GM21717 (cell line): ENCODE results near the gene PCNX4.

Experiments
- ATAC-seq: cut with Tn5 transposase; IDR thresholded peaks from one replicate; pipeline ENCODE4 v1.9.1; 2021; ENCODE audit warnings: mild to moderate bottlenecking, moderate library complexity; ENCODE audit not compliant: unreplicated experiment

Gene PCNX4

GRCh38 chr14:60171690-60172089 is 80.0 kb downstream of the PCNX4 start:
- ATAC-seq: no peak

DNA sequence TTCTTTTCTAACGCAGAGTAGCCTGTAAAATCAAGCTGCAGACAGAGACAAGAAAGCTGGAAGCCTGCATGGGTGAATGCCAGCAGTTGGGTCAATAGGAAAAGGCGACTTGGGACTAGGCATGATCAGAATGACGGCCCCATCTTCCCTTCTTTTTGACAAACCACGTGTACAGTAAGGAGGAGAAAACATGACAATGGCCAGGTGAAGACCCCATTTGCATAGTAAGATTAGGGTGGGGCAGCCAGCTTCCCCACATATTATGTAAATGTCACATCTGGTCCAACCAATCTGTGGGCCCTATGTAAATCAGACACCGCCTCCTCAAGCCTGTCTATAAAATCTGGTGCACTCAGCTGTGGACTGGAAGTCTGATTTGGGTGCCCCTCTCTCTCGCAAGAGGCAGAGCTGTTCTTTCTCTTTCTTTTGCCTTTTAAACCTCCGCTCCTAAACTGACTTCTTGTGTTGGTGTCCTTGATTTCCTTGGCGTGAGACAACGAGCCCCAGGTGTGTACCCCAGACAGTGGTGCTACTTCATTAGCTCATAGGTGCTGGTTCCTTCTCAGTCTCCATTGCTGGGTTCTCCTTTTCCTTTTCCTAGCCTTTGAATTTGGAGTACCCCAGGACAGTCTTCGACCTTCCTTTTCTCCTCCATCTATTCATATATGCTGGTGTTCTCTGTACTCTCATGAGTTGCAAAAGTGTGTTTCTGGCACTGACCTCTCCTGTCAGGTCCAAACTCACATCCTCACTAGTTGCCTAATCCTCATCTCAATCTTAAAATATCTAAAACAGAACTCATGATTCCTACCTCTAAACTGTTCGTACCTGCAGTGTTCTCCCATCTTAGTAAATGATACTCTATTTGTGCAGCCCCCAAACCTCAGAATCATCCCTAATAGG is 82.9 kb downstream of the PCNX4 start:
- no peak for ATAC-seq

GRCh38 chr14:60175255-60175902 is 83.7 kb downstream of the PCNX4 start:
- ATAC-seq: no peak

DNA sequence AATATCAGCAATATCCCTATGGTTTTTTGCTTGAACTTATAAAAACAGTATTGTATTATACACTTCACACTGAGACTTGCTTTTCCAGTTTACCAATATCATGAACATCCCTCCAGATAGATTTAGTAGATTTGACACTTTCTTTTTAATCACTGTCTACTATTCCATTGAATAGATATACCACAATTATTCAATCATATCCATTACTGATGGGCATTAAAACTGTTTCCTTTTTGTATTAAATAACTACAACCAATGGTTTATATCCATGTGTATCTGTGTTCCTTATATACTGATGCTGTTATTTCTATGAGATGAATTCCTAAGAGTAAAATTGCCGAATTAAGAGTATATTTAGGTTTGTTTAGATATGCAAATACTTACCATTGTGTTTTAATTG is 86.4 kb downstream of the PCNX4 start:
- ATAC-seq: no peak

DNA sequence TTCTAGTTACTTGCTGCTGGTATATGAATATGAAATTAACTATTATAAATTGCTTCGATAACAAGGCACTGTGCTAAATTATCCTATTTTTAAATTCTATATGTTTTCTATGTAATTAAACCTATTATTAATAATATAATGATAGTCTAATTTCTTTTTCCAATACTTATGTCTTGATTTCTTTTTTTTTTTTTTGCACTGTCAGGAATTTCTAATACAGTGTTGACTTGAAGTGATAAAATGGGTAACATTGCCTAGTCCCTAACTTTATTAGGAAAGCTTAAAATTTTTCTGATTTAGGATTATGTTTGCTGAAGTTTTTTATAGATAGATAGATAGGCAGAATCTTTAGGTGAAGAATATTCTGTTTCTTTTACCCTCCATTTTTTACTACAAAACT is 87.1 kb downstream of the PCNX4 start:
- ATAC-seq: no peak

DNA sequence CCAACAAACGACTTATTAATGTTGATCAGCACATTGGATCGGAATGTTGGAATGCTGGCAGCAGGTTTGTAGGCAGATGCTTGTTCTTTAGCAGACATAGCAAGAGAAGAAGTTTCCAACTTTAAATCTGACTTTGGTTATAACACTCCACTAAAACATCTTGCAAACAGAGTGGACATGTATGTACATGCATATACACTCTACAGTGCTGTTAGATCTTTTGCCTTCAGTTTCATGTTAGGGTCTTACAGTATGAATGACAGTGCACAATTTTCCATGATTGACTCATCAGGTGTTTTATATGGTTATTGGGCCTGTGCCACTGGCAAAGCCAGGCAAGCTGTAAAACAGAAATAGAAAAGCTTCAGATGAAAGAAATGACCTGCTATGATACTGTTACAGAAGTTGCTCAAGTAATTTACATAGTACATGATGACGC is 87.7 kb downstream of the PCNX4 start:
- ATAC-seq: no peak

- ATAC-seq: no peak
Observed at GRCh38 chr14:60183138-60183537, 91.4 kb downstream of the PCNX4 start.

GRCh38 chr14:60183741-60184140 is 92.0 kb downstream of the PCNX4 start:
- peak; percentile 35 for ATAC-seq

- ATAC-seq: peak; percentile 39
Observed at GRCh38 chr14:60184146-60184904, 92.6 kb downstream of the PCNX4 start.

GRCh38 chr14:60184905-60185555 is 93.3 kb downstream of the PCNX4 start:
- ATAC-seq: no peak

- ATAC-seq: no peak
Observed at GRCh38 chr14:60188115-60188514, 96.4 kb downstream of the PCNX4 start.

GRCh38 chr14:60188696-60189095 is 97.0 kb downstream of the PCNX4 start:
- no peak for ATAC-seq

GRCh38 chr14:60189923-60190840 is 98.5 kb downstream of the PCNX4 start:
- peak; percentile 44 for ATAC-seq

GRCh38 chr14:60195179-60195810 is 103.6 kb downstream of the PCNX4 start:
- ATAC-seq: no peak

DNA sequence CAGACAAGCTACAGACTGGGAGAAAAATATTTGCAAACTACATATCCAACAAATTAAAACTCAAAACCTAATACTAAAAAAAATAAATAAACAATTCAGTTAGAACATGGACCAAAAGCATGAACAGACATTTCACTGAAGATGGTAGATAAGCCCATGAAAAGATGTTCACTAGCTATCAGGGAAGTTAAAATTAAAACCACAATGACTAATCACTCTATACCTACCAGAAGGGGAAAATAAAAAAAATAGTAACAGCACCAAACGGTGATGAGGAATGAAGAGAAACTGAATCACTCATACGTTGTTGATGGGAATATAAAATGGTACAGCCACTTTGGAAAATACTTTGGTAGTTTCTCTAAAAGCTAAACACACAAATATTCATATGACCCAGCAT is 104.6 kb downstream of the PCNX4 start:
- no peak for ATAC-seq

DNA sequence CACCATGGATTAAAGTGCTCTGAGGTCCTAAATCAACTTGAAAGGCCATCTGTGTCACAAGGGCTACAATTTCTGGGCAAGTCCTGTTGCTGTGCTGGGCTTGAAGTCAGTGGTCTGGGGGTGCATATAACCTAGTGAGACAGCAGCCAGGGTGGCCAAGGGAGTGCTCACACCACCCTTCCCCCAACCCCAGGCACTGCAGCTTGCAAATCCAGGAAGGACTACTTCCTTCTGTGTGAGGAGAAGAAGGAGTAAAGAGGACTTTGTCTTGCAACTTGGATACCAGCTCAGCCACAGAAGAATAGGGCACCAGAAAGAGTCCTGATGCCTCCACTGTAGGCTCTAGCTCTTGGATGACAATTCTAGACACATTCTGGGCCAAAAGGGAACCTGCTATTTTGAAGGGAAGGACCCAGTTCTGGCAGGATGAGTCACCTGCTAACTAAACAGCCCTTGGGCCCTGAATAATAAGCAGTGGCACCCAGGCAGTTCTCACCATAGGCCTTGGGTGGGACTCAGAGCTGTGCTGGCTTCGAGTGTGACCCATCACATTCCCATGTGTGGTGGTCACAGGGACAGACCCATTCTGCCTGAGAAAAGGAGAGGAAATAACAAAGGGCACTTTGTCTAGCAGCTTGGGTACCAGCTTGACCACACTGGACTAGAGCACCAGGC is 106.0 kb downstream of the PCNX4 start:
- ATAC-seq: no peak

DNA sequence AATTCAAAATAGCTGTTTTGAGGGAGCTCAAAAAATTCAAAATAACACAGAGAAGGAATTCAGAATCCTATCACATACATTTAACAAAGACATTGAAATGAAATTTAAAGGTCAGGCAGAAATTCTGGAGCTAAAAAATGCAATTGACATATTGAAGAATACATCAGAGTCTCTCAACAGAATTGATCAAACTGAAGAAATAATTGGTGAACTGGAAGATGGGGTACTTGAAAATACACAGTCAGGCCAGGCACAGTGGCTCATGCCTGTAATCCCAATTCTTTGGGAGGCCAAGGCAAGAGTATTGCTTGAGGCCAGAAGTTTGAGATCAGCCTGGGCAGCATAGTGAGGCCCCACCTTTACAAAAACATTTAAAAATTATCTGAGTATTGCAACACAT is 107.6 kb downstream of the PCNX4 start:
- ATAC-seq: no peak

DNA sequence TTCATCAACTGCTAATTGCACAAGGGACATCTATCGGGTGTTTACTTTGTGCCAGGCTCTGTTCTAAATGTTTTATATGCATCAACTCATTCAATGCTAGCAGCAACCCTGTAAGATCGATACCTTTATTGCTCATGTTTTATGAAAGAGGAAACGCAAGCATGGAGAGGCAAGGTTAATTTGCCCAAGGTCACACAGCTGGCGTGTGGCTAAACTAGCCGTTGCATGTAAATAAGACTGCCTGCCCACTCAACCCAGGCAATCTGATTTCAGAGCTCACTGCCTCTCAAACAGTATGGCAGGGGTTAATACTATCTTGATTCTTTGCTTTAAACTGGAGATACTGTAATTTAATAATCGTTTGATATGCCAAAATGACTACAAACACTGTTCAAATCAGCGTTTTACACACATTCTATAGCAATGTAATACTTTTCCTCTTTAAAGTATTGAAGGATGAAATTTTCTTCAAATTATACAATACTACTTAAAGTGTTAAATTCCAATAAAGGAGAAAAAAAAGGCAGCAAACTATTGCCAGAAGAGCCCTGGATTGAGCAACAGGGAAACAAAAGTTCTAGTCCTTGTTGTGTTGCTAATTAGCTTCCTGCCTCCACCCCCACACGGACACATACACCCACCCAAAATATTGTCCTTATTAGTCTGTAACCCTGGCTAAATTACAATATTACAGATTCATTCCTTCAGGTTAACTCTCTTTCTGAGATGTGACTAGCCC is 112.5 kb downstream of the PCNX4 start:
- peak; percentile 68 for ATAC-seq
